ENCODE data around the gene KCNG4.

KCNG4 gene, protein sequence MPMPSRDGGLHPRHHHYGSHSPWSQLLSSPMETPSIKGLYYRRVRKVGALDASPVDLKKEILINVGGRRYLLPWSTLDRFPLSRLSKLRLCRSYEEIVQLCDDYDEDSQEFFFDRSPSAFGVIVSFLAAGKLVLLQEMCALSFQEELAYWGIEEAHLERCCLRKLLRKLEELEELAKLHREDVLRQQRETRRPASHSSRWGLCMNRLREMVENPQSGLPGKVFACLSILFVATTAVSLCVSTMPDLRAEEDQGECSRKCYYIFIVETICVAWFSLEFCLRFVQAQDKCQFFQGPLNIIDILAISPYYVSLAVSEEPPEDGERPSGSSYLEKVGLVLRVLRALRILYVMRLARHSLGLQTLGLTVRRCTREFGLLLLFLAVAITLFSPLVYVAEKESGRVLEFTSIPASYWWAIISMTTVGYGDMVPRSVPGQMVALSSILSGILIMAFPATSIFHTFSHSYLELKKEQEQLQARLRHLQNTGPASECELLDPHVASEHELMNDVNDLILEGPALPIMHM

DNA sequence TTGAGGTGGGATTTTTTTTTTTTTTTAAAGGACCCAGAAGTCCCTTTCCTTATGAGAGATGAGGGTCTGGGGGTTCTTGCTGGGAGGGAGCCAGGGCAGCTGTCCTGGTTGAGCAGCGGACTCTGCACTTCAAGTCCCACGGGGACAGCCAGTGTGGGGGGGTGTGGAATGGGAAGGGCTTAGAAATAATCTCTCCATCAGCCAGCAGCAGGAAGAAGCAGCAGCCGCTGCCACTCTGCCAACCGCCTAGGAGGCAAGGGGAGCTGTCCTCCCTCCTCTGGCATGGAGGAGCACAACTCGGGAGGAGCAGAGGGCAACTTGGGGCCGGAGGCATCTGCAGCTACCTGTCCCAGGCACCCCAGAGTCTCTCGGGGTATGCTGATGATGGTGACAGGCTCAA is at the start of gene KCNG4:
Gene KCNG4 (minus strand): TSS at position 104 of the 400 bp plus-strand sequence. CDS start 2,527 bp downstream, outside the sequence.
- DNase-seq (ENCODE audit: low read depth in 2 of 2) = no peak

DNA sequence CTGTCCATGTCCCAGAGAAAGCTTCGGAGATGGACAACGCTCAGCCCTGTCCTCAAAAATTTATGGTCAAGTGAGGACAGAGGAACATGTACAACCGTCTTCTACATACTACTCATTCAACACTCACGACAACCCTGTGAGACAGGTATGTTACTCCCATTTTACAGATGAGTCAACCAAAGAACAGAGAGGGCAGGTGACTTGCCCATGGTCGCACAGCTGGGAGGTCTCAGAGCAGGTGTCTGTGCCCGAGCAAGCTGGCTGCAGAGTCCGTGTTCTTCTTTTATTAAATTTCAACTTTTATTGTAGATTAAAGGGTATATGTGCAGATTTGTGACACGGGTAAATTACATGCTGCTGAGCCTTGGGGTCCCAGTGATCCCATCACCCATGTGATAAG is 49.1 kb upstream of the KCNG4 start:
- no peak for DNase-seq (ENCODE audit: low read depth in 2 of 2)

DNA sequence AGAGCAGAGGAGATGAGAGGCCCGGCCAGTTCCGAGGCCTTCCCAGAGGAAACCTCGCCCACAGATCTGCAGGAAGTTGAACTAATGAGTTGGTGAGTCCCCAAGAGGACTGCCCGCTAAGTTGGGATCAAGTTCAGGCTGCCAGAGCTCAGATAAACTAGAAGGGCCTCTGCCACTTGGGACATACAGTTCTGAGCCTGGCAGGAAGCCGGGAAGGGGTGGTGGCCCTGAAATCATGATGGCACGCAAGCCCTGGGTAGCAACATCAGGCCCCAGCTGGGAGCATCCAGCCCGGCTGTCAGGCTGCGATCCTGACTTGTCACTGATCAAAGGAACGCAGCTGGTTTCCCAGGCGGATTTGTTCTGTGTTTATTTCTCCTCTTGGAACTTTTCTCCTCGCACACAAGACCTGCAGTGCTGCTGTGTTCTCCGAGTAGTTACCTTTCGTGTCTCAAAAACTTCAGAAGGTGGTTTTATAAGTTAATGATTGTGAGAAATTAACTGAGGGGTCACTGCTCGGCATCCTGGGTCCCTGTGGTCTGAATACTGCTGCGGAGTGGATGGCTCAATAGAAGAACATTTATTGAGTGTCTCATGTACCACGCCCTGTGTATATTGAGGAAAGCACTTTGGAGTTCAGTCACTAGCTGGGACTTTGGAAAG is 46.9 kb upstream of the KCNG4 start:
- no peak for DNase-seq (ENCODE audit: low read depth in 2 of 2)

DNA sequence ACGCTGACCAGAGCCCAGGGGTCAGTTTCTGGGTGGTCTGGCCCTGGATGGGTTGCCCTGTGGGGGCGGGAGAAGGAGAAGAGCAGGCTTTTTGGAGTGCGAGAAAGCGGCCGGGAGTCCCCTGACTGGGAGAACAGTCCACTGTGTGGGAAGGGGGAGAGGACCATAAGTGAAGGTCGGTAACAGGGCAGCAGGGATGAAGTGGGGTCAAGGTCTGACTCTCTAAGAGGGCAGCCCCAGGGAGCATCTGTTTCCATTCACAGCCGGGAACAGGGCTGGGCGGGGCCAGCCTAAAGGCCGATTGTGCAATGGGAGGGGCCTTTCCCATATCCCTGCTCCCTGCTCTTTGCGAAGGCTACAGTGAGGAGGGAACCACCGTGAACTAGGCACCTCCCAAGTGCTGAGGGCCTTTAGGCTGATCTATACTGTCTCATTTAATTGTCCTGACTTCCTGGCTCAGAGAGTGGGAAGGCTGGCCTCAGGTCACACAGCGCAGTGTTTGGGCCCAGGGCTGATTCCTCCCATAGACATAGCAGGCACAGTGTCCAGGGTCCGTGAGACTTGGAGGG is 44.4 kb upstream of the KCNG4 start:
- no peak for DNase-seq (ENCODE audit: low read depth in 2 of 2)

DNA sequence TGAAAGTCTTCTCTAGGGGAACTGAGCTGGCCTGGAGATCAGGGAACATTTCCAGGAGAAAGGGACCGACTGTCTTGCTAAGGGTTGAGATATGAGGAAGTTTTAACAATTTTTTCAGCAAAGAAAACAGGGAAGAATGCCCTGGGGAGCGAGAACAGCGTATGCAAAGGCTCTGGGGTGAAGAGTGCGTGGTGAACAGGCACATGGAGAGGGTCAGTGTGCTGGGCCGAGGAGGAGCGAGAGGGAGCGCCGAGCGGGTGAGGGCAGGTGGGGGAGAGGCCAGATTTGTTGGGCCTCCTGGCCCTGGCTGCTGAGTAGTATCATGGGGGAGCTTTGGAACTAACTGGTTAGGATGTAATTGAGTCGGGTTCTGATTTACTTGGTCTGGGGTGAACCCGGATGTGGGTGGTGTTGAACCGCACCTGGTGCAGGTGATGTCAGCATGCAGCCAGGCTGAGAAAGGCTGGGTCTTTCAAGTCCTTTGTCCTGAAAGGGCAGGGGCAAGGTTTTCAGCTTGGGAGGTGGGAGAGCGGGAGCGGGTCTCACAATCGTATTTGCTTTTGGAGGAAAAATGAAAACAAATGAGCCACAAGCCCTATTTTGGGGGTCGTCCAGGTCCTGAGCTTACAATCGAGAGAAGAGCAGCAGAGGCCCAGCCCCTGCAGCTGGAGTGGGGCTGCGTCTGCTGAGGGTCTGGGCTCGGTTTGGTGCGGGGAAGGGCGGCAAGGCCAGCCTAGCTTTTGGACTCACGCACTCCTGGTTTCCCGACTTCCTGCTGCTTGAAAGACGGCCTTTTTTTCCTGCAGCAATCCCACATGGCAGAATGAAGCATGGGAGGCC is 43.7 kb upstream of the KCNG4 start:
- DNase-seq (ENCODE audit: low read depth in 2 of 2) = no peak

DNA sequence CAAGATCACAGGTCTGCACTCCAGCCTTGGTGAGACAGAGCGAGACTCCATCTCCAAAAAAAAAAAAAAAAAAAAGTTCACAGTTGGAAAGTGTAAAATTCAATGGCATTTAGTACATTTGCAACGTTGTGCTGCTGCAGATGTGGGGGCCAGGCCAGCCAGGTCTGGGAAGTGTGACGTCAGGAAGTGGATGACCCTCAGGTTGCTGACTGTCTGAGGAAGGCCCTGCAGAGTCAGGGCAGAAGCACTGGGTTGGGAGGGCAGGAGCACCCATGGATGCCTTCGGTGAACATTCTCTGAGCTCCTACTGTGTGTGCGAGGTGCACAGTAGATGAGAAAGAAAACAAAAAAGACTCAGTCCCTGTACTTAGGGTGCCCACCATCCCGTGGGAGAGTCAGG is 42.7 kb upstream of the KCNG4 start:
- no peak for DNase-seq (ENCODE audit: low read depth in 2 of 2)

DNA sequence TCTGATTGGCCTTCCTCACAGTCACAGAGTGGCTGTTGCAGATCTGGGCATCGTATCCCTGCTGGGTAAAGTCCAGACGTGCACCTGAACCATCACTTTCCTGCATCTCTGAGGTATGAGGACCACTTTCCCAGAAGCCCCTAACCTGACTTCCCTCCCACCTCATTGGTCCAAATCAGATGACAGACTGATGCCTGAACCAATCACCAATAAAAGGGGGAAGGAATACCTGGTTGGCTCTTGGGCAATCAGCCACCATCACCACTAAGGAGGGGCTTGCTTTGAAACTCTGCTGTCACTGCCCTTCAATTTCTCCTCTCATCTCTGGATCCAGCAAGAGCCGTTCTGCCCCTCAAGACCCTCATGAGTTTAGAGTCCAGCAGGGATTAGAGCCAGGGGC is 41.3 kb upstream of the KCNG4 start:
- no peak for DNase-seq (ENCODE audit: low read depth in 2 of 2)

DNA sequence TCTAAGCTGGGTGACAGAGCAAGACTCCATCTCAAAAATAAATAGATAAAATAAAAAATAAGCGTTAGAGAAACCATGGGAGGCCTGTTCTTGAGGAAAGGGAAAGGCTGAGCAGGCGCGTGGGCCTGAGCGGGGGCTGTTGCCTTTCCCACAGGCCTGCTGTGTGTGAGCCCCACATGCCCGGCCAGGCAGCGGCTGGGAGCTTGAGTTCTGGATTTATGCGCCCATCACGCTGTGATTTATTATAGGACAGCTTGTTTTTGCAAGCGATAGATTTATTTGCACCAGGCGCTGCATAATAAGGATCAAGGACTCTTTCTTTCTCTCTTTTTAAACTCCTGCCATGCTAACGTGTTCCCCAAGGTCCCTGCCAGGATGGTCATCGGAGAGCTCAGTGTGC is 40.1 kb upstream of the KCNG4 start:
- DNase-seq (ENCODE audit: low read depth in 2 of 2) = no peak

DNA sequence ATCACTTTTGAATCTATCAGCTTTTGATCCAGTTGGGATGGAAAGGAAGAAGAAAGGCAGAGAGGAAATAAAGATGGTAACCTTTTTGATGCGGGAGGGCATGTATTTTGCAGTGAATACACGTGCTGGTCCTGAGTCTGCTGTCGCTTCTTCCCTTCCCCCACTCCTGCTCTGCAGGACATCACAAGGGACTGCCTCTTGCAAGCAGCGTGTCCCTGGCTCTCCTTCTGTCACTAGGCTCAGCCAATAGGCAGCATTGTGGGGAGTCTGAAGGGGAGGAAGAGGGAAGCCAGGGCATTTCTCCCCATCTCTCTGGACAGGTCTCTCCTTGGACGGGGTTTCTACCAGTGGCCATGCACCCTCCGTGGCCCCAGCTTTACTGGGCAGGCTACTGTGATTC is 39.2 kb upstream of the KCNG4 start:
- no peak for DNase-seq (ENCODE audit: low read depth in 2 of 2)

DNA sequence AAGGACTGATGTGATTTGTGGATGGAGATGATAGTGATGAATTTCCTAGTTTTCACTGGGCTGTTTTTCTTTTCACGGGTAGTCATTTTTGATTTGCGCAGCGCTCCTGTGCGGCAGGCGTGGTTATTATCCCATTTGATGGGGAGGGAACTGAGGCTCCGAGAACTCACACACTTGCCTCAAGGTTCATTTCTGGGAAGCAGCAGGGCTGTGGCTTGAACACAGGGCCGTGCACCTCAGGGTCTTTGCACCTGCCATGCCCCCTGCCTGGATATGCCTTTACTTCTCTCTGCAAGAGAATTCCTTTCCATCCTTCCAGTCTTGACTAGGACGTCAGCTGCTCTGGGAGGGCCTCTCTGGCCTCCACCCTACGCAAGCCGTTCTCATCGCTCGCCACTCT is 38.5 kb upstream of the KCNG4 start:
- no peak for DNase-seq (ENCODE audit: low read depth in 2 of 2)

DNA sequence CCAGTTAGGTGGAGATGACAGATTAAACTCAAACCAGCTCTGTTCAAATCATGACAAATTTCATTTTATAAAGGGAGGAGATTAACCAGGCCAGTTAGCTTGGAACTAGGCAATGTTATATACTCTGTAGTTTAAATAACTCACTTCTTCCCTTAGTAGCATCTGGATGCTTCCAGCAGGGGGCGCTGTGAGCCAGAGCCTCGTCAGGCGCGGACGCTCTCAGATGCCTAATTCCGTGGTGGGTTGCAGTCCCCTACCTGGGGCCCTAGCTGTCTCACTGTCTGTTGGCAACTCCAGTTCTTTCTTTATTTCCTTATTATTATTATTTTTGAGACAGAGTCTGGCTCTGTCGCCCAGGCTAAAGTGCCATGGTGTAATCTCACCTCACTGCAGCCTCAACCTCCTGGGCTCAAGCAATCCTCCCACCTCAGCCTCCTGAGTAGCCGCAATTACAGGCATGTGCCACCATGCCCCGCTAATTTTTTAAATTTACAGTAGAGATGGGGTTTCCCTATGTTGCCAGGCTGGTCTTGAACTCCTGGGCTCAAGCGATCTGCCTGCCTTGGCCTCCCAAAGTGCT is 37.5 kb upstream of the KCNG4 start:
- peak; percentile 21 to 32 for DNase-seq (ENCODE audit: low read depth in 2 of 2)

DNA sequence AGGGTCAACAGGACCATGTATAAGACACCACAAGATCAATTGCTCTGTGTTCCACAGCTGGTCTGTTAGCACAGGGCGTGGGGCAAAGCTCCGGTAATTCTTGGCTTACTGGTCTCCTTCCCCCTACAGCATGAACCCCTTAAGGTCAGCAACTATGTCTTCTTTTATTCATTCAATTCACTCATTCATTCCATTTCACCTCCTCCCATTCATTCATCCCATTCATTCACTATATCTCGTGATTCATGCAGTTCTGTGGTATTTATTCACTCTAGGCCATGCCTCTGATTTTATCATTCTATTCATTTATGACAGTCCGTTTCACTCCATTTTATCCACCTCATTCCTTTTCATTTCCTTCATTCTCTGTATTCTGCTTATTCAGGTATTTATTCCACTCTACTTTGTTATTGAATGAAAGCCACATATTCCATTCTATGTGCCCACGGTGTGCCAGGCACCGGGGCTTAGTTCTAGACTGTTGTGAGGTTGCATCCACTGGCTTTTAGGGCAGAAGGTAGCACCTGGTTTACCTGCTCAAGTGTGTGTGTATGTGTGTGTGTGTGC is 35.9 kb upstream of the KCNG4 start:
- no peak for DNase-seq (ENCODE audit: low read depth in 2 of 2)

DNA sequence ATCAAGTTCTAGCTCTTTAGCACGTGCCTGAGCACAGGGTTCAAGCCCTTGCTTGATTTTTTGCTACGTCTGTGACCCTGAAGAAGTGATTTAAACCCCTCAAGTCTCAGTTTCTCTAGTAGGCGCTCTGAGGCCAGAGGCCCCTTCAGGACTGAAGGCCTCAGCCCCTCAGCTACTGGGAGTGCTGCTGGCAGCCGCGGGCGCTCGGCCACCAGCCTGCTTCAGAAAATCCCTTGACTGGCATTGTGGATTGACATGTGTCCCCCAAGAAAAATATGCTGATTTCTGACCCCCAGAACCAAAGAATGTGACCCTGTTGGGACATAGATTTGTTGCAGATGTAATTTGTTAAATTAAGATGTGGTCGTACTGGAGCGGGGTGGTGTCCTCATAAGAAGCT is 34.7 kb upstream of the KCNG4 start:
- no peak for DNase-seq (ENCODE audit: low read depth in 2 of 2)

DNA sequence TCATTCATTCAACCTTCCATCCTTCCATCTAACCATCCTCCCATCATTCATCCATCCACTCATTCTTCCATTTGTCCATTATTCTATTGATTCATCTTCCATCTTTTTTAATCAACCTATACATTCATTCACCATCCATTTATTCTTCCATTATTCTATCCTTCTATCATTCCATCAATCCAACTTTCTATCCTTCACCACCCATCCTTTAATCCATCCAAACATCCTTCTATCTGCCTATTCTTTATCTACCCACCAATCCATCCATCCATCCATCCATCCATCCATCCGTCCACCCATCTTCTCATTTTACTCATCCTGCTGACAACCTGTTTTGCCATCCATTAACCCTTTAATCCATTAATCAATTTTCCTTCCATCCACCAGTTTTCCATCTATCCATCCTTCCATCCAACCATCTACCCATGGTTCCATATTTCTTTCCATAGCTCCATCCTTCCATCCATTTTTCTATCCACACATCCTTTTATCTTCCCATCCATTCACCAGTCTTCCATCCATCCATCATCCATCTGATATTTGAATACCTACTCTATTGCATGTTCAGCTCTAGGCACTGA is 33.0 kb upstream of the KCNG4 start:
- no peak for DNase-seq (ENCODE audit: low read depth in 2 of 2)

DNA sequence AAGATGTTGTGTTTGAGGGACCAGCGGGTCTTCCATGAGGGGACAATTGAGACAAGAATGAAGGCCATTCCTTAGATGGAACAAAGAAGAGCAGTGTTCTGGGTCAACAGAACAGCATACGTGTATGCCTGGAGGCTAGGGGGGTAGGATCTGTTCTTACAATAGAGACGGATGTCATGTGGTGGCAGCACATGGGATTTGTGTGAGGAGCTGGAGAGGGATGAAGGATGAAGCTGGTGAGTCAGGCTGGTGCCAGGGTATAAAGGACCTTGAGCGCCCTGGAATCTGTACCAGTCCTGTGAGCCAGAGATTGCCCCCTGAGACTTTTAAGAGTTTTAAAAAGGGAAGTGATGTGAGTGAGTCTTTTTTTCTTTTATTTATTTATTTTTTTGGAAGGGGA is 32.1 kb upstream of the KCNG4 start:
- no peak for DNase-seq (ENCODE audit: low read depth in 2 of 2)

DNA sequence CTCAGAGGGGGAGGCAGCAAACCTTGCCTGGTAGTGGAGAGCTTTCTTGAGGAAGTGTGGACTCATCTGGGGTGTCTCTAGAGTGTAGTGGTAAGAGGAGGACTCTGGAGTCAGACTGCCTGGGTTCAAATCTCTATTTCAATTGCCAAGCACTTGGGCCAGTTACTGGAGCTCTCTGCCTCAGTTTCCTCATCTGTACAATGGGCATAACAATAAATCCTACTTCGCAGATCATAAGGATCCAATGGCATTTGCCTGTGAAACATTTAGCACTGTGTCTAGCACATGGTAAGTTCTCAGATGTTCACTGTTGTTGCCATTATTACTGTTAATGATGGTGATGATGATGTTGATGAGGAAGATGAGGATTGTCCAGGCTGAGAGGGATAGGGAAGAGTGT is 31.2 kb upstream of the KCNG4 start:
- DNase-seq (ENCODE audit: low read depth in 2 of 2) = no peak

DNA sequence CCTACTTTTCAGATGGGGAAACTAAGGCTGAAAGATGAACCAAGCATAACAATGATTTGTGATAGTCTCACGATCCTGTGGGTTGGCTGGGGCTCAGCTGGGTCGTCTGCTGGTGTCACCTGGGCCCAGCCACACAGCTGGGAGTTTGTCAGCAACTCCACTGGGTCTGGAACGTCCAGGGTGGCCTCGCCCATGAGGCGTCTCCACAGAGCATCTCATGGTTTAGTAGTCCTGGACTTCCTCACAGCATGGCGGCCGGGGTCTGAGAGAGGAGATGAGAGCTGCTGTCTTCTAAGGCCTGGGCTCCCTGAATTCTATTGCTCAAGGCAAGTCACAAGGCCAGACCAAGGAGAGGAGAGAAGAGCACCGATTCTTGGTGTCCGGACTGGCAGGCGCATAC is 30.7 kb upstream of the KCNG4 start:
- DNase-seq (ENCODE audit: low read depth in 2 of 2) = no peak

DNA sequence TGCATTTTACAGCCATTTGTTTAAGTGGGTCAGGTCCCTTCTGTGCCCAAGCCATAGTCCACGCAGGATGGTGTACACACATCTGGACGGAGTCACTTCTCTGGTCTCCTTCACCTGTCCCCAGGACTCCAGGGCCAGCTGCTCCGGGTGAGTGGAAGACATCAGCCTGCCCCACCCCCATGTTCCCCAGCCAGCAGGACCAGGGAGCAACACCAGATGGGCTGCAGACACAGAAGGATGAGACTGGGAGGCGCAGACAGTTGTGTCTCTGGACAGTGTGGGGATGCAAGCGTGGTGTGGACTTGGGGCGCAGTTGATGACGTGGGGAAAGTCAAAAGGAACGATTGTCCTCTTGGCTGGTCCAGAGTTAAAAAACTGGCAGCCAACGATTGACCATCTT is 30.3 kb upstream of the KCNG4 start:
- no peak for DNase-seq (ENCODE audit: low read depth in 2 of 2)

DNA sequence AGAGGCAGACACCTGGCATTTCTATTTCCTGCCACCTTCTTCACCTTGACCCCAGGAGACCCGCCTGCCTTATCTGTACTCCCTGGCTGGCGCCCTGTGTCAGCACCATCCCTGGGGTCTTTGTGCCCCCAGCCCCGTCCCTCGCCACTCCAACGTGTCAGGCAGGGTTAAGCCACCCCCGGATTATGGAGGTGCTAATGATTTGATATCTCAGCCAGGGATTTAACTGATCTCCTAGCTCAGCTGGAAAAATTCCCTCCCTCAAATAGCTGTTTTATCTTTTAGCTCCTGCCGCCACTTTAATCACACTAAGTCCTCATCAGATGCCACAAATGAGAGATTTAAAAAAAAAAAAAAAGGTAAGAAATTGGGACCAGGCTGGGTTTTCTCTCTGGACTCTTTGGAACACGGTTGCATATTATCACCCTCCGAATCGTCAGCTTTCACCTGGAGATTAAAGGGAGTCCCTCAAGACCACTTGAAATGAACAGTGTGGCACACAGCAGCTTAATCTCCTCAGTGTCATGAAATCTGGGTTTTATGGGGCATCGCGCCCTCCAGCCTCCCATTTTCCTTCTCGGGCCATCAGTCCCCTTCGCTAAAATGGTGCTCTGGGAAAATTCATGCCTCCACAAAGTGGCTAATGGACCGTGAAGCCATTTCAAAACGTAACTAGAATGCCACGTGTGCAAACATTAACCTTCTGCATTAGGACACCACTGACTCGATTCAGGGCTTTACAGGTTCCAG is 28.7 kb upstream of the KCNG4 start:
- no peak for DNase-seq (ENCODE audit: low read depth in 2 of 2)

DNA sequence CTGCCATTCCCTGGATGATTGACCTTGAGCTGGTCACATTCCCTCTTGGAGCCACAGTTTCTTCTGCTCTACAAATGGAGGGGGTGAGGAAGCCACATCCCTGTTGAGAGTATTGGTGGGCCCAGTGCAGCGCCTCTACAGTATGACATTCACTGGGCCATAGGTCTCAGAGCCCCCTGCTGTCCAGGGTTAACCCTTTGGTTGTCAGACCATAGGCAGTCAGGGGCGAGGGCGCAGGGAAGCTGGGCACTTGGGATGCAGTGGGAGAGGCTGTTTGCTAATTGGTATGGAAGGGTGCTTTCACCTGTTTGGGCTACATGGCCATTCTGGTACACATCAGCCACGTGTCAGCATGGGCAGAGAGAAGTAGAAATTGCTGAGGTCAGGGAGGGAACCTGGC is 27.6 kb upstream of the KCNG4 start:
- no peak for DNase-seq (ENCODE audit: low read depth in 2 of 2)

Data from stimulated activated CD8-positive, alpha-beta memory T cell treated with anti-CD3 and anti-CD28 coated beads, Interleukin-15, amount 100 ng/mL, for 4 hours (primary cell).